Activated naive CD8-positive, alpha-beta T cell (primary cell): ENCODE data around the gene SEMA4C.
A peak's percentile ranks its signal among the peaks of the same experiment; 100 is the strongest.

Experiments used
- H3K27ac Mint-ChIP-seq: one replicate; pipeline ENCODE4 v1.8.0; 2021; ENCODE audit warnings: mixed read lengths
- H3K27me3 Mint-ChIP-seq: one replicate; pipeline ENCODE4 v1.8.0; 2021; ENCODE audit warnings: mixed read lengths
- H3K36me3 Mint-ChIP-seq: one replicate; pipeline ENCODE4 v1.8.0; 2021; ENCODE audit warnings: mixed read lengths
- H3K4me1 Mint-ChIP-seq: one replicate; pipeline ENCODE4 v1.8.0; 2021; ENCODE audit warnings: low read depth, mixed read lengths
- H3K4me3 Mint-ChIP-seq: one replicate; pipeline ENCODE4 v1.8.0; 2021; ENCODE audit warnings: mild to moderate bottlenecking, mixed read lengths
- H3K9me3 Mint-ChIP-seq: one replicate; pipeline ENCODE4 v1.8.0; 2021; ENCODE audit warnings: low read depth, mixed read lengths

Gene SEMA4C

GRCh38 chr2:96856776-96857666 is 12.9 kb downstream of the SEMA4C start:
- H3K27ac Mint-ChIP-seq, result peak overlapping the region; percentile 75
- H3K27me3 Mint-ChIP-seq, result no peaks in the 10 kb centered on the region
- peaks cover 4% of the 10 kb centered on the region for H3K36me3 Mint-ChIP-seq
- no peaks in the 10 kb centered on the region for H3K9me3 Mint-ChIP-seq
- H3K4me1 Mint-ChIP-seq, result peaks cover 40% of the 10 kb centered on the region
- peak overlapping the region; percentile 87 for H3K4me3 Mint-ChIP-seq

GRCh38 chr2:96853321-96853720 is 16.6 kb downstream of the SEMA4C start:
- Mint-ChIP-seq H3K4me1 (peaks cover 20% of the 10 kb centered on the region), H3K27ac (no peak overlapping the region), H3K9me3 (no peaks in the 10 kb centered on the region), H3K27me3 (no peaks in the 10 kb centered on the region), H3K36me3 (peaks cover 4% of the 10 kb centered on the region), H3K4me3 (no peak overlapping the region)

- no peak overlapping the region for H3K4me3 Mint-ChIP-seq
- H3K9me3 Mint-ChIP-seq, result no peaks in the 10 kb centered on the region
- H3K4me1 Mint-ChIP-seq, result peaks cover 20% of the 10 kb centered on the region
- no peaks in the 10 kb centered on the region for H3K27me3 Mint-ChIP-seq
- peaks cover 4% of the 10 kb centered on the region for H3K36me3 Mint-ChIP-seq
- no peak overlapping the region for H3K27ac Mint-ChIP-seq
Measured at GRCh38 chr2:96852667-96853066, 17.2 kb downstream of the SEMA4C start.

- Mint-ChIP-seq H3K27ac (no peak overlapping the region), H3K36me3 (peaks cover 7% of the 10 kb centered on the region), H3K4me1 (peaks cover 3% of the 10 kb centered on the region), H3K27me3 (no peaks in the 10 kb centered on the region), H3K4me3 (no peak overlapping the region), H3K9me3 (no peaks in the 10 kb centered on the region)
Measured at GRCh38 chr2:96848264-96848663, 21.6 kb downstream of the SEMA4C start.

GRCh38 chr2:96847586-96847985 is 22.3 kb downstream of the SEMA4C start:
- Mint-ChIP-seq H3K4me3 (no peak overlapping the region), H3K27ac (no peak overlapping the region), H3K4me1 (no peaks in the 10 kb centered on the region), H3K9me3 (no peaks in the 10 kb centered on the region), H3K36me3 (peaks cover 3% of the 10 kb centered on the region), H3K27me3 (no peaks in the 10 kb centered on the region)

- H3K4me3 Mint-ChIP-seq, result no peak overlapping the region
- no peaks in the 10 kb centered on the region for H3K27me3 Mint-ChIP-seq
- no peaks in the 10 kb centered on the region for H3K4me1 Mint-ChIP-seq
- H3K36me3 Mint-ChIP-seq, result peaks cover 3% of the 10 kb centered on the region
- no peaks in the 10 kb centered on the region for H3K9me3 Mint-ChIP-seq
- no peak overlapping the region for H3K27ac Mint-ChIP-seq
Measured at GRCh38 chr2:96846825-96847224, 23.1 kb downstream of the SEMA4C start.

GRCh38 chr2:96844405-96844808 is 25.5 kb downstream of the SEMA4C start:
- H3K27me3 Mint-ChIP-seq, result no peaks in the 10 kb centered on the region
- H3K36me3 Mint-ChIP-seq, result peaks cover 3% of the 10 kb centered on the region
- no peak overlapping the region for H3K4me3 Mint-ChIP-seq
- no peak overlapping the region for H3K27ac Mint-ChIP-seq
- H3K4me1 Mint-ChIP-seq, result peaks cover 9% of the 10 kb centered on the region
- no peaks in the 10 kb centered on the region for H3K9me3 Mint-ChIP-seq

- Mint-ChIP-seq H3K27me3 (no peaks in the 10 kb centered on the region), H3K27ac (no peak within 1 kb of the TSS), H3K4me1 (peaks cover 11% of the 10 kb centered on the region), H3K4me3 (no peak within 1 kb of the TSS), H3K36me3 (peaks cover 3% of the 10 kb centered on the region), H3K9me3 (no peaks in the 10 kb centered on the region)
Measured at GRCh38 chr2:96843538-96844268, 26.2 kb downstream of the SEMA4C start, which contains the start of gene ANKRD23. ANKRD23 (minus strand) TSS chr2:96844021; CDS start chr2:96843992, 29 bp downstream.

GRCh38 chr2:96842600-96842999 is 27.3 kb downstream of the SEMA4C start:
- H3K27me3 Mint-ChIP-seq, result no peaks in the 10 kb centered on the region
- no peaks in the 10 kb centered on the region for H3K9me3 Mint-ChIP-seq
- H3K4me3 Mint-ChIP-seq, result no peak overlapping the region
- H3K27ac Mint-ChIP-seq, result no peak overlapping the region
- H3K4me1 Mint-ChIP-seq, result peaks cover 11% of the 10 kb centered on the region
- peaks cover 3% of the 10 kb centered on the region for H3K36me3 Mint-ChIP-seq

GRCh38 chr2:96841701-96842495 is 28.0 kb downstream of the SEMA4C start:
- H3K4me3 Mint-ChIP-seq, result no peak overlapping the region
- H3K36me3 Mint-ChIP-seq, result peaks cover 2% of the 10 kb centered on the region
- no peaks in the 10 kb centered on the region for H3K27me3 Mint-ChIP-seq
- no peak overlapping the region for H3K27ac Mint-ChIP-seq
- no peaks in the 10 kb centered on the region for H3K9me3 Mint-ChIP-seq
- peaks cover 11% of the 10 kb centered on the region for H3K4me1 Mint-ChIP-seq

GRCh38 chr2:96839875-96840850 is 29.7 kb downstream of the SEMA4C start:
- no peaks in the 10 kb centered on the region for H3K36me3 Mint-ChIP-seq
- H3K4me1 Mint-ChIP-seq, result peaks cover 11% of the 10 kb centered on the region
- no peaks in the 10 kb centered on the region for H3K9me3 Mint-ChIP-seq
- no peak overlapping the region for H3K27ac Mint-ChIP-seq
- peak overlapping the region; percentile 40 for H3K4me3 Mint-ChIP-seq
- no peaks in the 10 kb centered on the region for H3K27me3 Mint-ChIP-seq

GRCh38 chr2:96839293-96839874 is 30.5 kb downstream of the SEMA4C start:
- peak overlapping the region; percentile 46 for H3K4me3 Mint-ChIP-seq
- H3K27me3 Mint-ChIP-seq, result no peaks in the 10 kb centered on the region
- H3K9me3 Mint-ChIP-seq, result no peaks in the 10 kb centered on the region
- H3K27ac Mint-ChIP-seq, result peak overlapping the region; percentile 50
- H3K4me1 Mint-ChIP-seq, result peaks cover 11% of the 10 kb centered on the region
- H3K36me3 Mint-ChIP-seq, result no peaks in the 10 kb centered on the region

- peak overlapping the region; percentile 50 for H3K27ac Mint-ChIP-seq
- no peaks in the 10 kb centered on the region for H3K27me3 Mint-ChIP-seq
- H3K4me3 Mint-ChIP-seq, result peak overlapping the region; percentile 46
- peaks cover 11% of the 10 kb centered on the region for H3K4me1 Mint-ChIP-seq
- H3K9me3 Mint-ChIP-seq, result no peaks in the 10 kb centered on the region
- H3K36me3 Mint-ChIP-seq, result no peaks in the 10 kb centered on the region
Measured at GRCh38 chr2:96838345-96839292, 31.3 kb downstream of the SEMA4C start.
